ENCODE results near the gene SEC23IP.

Gene SEC23IP

DNA sequence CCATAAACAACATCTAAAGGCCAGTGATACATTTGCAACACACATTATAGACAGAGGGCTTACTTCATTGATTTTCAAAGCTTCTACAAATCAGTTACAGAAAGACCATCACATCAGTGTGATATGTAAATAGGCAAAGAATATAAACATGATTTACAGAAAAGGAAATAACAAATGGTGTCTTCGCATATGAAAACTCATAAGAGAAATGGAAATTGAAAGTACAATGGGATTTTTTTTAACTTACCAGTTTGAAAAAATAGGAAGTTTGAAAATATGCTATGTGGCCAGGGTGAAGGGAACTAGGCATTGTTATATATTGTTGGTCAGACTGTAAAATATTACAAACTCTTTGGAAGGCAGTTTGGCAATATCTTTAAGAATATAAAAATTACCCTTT, 27.3 kb downstream of the SEC23IP start:
- no peak overlapping the region for H3K4me3 ChIP-seq (ENCODE audit: low read depth, low read length)
- in situ Hi-C loops (cut with HindIII; ENCODE audit: low sequenced_read_pairs) = no loop called here
- TF ChIP-seq, protein P1, sequence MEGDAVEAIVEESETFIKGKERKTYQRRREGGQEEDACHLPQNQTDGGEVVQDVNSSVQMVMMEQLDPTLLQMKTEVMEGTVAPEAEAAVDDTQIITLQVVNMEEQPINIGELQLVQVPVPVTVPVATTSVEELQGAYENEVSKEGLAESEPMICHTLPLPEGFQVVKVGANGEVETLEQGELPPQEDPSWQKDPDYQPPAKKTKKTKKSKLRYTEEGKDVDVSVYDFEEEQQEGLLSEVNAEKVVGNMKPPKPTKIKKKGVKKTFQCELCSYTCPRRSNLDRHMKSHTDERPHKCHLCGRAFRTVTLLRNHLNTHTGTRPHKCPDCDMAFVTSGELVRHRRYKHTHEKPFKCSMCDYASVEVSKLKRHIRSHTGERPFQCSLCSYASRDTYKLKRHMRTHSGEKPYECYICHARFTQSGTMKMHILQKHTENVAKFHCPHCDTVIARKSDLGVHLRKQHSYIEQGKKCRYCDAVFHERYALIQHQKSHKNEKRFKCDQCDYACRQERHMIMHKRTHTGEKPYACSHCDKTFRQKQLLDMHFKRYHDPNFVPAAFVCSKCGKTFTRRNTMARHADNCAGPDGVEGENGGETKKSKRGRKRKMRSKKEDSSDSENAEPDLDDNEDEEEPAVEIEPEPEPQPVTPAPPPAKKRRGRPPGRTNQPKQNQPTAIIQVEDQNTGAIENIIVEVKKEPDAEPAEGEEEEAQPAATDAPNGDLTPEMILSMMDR (IDR thresholded peaks at IDR 0.05; ENCODE audit: low read depth, low read length) = no peak
- DNase-seq (ENCODE audit: low read depth, low spot score) = no peak

DNA sequence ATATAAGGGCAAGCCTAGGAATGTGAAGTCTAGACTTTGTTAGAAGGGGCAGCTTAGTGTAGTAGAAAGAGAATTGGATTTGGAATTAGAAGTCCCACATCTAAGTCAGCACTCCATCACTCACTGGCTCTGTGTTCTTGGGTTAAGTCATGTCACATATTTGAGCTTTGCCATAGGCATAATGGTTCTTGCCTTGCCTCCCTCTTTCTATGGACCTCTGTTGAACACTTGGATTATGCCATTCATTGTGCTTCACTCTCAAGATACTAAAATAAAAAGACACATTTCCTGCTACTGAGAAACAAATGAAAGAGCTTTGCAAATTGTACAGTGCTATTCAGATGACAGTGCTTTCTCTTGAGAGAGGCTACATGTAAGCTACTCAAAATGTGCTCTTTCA, 35.9 kb downstream of the SEC23IP start:
- in situ Hi-C loops (cut with HindIII; ENCODE audit: low sequenced_read_pairs) = no loop called here
- no peak overlapping the region for H3K4me3 ChIP-seq (ENCODE audit: low read depth, low read length)
- no peak for DNase-seq (ENCODE audit: low read depth, low spot score)
- TF ChIP-seq, protein P1 (IDR thresholded peaks at IDR 0.05; ENCODE audit: low read depth, low read length) = no peak

- no peak for DNase-seq (ENCODE audit: low read depth, low spot score)
- H3K4me3 ChIP-seq (ENCODE audit: low read depth, low read length) = no peak overlapping the region
- in situ Hi-C loops (cut with HindIII; ENCODE audit: low sequenced_read_pairs) = no loop called here
- TF ChIP-seq, protein P1 (IDR thresholded peaks at IDR 0.05; ENCODE audit: low read depth, low read length) = no peak
These were observed 39.3 kb downstream of the SEC23IP start for GRCh38 chr10:119931871-119932270.

GRCh38 chr10:119932631-119933030, 40.1 kb downstream of the SEC23IP start:
- TF ChIP-seq, protein P1 (IDR thresholded peaks at IDR 0.05; ENCODE audit: low read depth, low read length) = no peak
- no peak for DNase-seq (ENCODE audit: low read depth, low spot score)
- in situ Hi-C loops (cut with HindIII; ENCODE audit: low sequenced_read_pairs) = no loop called here
- H3K4me3 ChIP-seq (ENCODE audit: low read depth, low read length) = no peak overlapping the region

GRCh38 chr10:119933179-119933578, 40.6 kb downstream of the SEC23IP start:
- TF ChIP-seq, protein P1 (IDR thresholded peaks at IDR 0.05; ENCODE audit: low read depth, low read length) = peak; percentile 44
- in situ Hi-C loops (cut with HindIII; ENCODE audit: low sequenced_read_pairs) = no loop called here

DNA sequence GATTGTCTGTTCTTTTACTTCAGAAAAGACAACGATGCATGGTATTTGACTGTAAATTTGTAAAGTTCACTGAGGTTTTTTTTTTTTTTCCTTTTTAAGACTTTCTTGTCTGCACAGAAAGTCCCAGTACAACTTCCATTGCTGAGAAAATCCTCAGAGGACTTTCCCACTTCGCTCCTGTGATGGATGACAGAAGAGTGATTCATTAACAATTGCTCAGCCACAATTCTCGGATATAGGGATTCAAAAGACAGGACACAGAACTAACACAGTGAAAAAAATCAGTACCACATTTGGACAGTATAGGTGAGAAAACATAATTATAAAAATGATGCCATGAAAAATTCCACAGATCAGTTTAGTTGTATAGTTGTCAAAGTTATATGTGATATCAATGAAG, 48.0 kb downstream of the SEC23IP start:
- in situ Hi-C loops (cut with HindIII; ENCODE audit: low sequenced_read_pairs) = no loop called here
- TF ChIP-seq, protein P1 (IDR thresholded peaks at IDR 0.05; ENCODE audit: low read depth, low read length) = no peak
- no peak overlapping the region for H3K4me3 ChIP-seq (ENCODE audit: low read depth, low read length)
- no peak for DNase-seq (ENCODE audit: low read depth, low spot score)

More at GRCh38 chr10:119933179-119933578, 40.6 kb downstream of the SEC23IP start:
- H3K4me3 ChIP-seq (ENCODE audit: low read depth, low read length) = no peak overlapping the region
- DNase-seq (ENCODE audit: low read depth, low spot score) = peak; percentile 33

DNA sequence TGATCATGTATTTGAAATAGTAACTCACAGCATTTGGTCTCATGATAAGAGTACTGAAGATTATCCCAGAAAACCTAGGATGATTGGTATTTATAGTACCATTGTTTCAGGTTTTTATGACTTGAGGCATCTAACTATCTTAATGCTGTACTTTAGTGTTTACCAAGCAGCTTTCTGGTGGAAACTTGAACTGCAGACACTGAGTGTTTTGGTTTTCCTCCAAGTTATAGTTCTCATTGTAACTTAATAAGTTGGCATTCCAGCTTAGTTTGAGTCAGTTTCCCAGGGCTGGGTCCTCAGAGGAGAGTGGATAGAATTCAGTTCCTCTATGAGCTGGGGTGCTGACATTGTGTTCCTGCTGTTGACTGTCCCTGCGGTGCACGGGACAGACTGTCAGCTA, 50.4 kb downstream of the SEC23IP start:
- TF ChIP-seq, protein P1 (IDR thresholded peaks at IDR 0.05; ENCODE audit: low read depth, low read length) = no peak
- in situ Hi-C loops (cut with HindIII; ENCODE audit: low sequenced_read_pairs) = no loop called here

More for the DNA sequence above, 50.4 kb downstream of the SEC23IP start:
- DNase-seq (ENCODE audit: low read depth, low spot score) = peak; percentile 34
- H3K4me3 ChIP-seq (ENCODE audit: low read depth, low read length) = no peak overlapping the region

Measured in astrocyte of the spinal cord (primary cell).